ENCODE data around the gene RET.
"Not testable (repeated sequence)": the region's sequence is repeated elsewhere in the genome, so short reads cannot be mapped to it uniquely, and the experiment has no call there.

Gene RET

GRCh38 chr10:43079856-43080255 is 3.0 kb downstream of the RET start:
- DNase-seq, result no peak

- DNase-seq, result no peak
Observed at GRCh38 chr10:43082087-43082486, 5.2 kb downstream of the RET start.

GRCh38 chr10:43082746-43083145 is 5.9 kb downstream of the RET start:
- DNase-seq, result no peak

DNA sequence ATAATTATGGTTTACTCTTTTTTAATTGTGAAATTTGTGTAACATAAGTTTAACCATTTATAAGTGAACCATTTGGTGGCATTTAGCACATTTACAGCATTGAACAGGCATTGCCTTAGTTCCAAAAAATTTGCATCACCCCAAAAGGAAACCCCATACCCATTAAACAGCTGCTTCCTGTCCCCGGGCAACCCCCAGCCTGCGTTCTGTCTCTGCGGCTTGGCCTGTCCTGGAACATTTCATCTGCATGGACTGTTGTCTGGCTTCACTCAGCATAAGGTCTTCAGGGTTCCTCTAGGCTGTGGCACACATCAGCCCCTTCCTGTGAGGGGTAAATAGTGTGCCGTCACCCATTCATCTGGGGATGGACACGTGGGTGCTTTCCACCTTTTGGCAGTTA is 6.9 kb downstream of the RET start:
- no peak for DNase-seq

GRCh38 chr10:43084812-43085211 is 7.9 kb downstream of the RET start:
- no peak for DNase-seq

DNA sequence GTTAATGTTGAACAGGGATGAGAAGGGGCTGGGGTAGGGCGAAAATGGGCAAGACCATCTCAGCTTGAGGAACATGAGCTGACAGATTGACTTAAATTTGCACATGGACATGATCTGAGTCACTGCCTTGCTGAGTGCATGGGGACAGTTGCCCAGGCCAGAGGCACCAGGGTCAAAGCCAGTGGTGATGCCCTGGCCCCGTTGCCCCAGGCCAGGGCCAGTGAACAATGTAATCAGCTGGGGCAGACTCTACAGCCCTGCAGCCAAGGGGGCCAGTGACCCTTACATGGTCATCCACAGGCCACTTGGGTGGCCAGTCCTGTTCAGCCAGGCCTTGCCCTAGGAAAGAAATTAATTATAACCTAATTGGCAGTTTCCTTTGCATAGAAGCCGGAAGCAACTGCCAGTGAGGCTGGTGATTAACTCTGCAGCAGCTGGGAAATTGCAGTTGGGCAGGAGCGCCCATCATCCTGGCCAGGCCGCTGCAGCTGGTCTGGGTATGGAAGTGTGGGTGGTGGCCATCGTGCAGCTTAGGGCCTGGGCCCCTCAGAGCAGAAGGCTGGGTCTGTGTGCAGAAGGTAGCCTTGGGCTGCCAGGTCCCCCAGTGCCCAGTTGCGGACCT is 9.6 kb downstream of the RET start:
- DNase-seq, result no peak

- DNase-seq, result no peak
Observed at GRCh38 chr10:43089519-43089918, 12.7 kb downstream of the RET start.

DNA sequence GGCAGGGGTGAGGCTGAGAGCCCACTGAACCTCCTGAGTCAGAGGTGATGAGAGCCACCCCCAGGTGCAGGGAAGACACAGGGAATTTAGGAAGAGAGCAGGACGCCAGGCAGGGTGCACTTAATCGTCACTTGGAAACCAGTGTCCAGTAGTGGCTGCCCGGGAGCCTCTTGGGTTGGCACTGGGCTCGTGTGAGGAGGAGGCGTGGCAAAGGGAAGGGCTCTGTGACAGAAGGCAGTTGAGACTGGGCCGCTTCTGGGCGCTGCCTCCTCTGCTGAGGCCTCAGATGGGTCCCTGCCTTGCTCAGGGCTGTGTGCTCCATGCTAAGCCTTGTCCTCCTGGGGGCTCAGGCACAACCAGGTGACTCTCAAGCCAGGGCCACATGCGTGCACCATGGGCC is 13.3 kb downstream of the RET start:
- DNase-seq, result no peak

DNA sequence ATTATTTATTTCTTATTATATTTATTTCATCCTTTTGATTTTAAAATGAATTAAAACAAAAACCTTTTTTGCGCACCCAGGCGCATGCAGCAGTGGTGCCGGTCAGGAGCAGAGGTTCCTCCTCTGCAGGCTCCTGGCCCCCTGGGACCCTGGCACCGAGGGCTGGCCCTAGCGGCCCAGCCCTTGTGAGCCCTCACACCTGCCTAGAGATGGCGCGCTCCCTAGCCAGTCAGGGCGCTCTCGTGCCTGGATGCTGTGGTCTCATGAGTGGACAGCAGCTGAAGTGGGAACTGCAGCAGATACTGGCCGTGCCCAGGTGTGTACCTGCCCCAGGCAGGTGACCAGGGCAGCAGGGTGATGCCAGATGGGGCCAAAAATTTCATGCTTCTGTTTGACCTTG is 13.8 kb downstream of the RET start:
- DNase-seq, result no peak

- no peak for DNase-seq
Observed at GRCh38 chr10:43091846-43092245, 15.0 kb downstream of the RET start.

DNA sequence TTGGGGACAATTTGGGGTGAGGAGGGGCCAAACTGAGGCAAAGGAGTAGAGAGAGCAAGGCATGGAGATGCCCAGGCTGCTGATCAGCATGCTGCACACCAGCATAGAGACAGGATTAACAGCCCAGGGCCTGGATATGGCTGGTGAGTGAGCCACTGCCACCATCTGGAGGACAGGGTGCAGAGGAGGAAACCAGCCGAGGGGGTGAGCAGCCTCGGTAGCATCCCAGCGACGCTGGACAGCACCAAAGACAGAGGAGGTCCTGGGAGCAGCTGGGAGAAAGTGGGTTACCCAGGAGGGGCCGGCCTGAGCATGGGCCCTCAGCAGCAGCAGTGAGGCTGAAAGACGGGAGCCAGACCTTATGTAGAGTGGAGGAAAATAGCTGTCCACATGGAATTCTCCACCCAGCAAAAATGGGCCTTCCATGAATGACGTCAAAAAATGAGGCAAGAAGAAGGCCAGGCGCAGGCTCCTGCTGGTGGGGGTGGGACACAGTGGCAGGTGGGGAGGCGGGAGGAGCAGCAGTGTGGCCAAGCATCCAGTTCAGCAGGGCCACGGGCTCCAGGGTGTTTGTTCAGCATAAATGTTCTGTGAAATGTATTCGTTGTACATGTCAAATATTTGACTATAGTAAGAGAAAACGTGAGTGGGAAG is 16.7 kb downstream of the RET start:
- DNase-seq, result no peak

- no peak for DNase-seq
Observed at GRCh38 chr10:43094085-43094484, 17.2 kb downstream of the RET start.

DNA sequence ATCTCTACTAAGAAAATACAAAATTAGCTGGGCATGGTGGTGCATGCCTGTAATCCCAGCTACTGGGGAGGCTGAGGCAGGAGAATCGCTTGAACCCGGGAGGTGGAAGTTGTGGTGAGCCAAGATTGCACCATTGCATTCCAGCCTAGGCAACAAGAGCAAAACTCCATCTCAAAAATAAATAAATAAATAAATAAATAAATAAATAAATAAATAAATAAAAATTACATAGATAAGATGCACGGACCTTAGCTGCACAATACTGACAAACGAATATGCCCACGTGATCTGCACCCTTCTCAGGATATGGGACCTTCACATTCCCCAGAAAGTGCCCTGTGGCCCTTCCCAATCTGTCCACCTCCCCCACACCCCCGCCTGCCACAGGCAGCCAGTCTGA is 22.5 kb downstream of the RET start:
- not testable (repeated sequence) for DNase-seq

DNA sequence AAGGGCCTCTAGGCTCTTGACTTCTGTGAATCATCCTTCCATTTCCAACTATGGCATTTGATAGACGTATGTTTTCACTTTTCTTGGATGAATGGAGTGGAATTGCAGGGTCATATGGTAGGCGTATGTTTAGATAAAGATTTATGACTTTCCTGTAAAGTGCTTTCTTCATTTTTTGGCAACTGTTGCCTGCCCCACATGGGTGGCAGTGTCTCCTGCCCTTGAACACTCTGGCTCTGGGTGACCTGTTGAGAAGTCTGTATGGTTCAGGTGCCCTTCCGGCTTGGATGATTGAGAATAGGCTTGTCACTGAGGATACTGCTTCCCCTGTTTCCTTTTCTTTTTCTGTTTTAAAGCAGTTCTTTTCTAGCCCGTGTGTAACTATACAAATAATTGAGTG is 23.1 kb downstream of the RET start:
- no peak for DNase-seq

GRCh38 chr10:43100366-43100765 is 23.5 kb downstream of the RET start:
- no peak for DNase-seq

DNA sequence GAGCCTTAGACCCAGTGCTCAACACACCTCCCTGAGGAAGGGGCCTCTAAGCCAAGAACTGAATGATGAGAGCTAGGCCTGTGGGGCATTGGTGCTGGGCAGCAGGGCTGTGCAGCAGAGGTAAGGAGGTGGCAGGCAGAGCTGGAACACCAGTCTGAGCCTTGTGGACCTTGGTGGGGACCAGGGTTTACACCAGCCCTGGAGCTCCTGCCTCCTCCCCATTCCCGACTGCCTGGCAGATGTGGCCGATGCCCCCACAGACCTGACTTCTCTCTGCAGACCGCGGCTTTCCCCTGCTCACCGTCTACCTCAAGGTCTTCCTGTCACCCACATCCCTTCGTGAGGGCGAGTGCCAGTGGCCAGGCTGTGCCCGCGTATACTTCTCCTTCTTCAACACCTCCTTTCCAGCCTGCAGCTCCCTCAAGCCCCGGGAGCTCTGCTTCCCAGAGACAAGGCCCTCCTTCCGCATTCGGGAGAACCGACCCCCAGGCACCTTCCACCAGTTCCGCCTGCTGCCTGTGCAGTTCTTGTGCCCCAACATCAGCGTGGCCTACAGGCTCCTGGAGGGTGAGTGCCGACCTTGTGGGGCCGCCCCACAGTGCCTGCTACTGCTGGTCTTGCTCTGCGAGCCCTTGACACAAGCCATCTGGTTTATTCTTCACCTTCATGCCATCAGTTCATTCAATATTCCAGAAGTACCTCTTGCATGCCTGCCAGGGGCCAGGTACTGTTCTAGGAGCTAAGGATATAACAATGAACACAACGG is 25.4 kb downstream of the RET start:
- no peak for DNase-seq

DNA sequence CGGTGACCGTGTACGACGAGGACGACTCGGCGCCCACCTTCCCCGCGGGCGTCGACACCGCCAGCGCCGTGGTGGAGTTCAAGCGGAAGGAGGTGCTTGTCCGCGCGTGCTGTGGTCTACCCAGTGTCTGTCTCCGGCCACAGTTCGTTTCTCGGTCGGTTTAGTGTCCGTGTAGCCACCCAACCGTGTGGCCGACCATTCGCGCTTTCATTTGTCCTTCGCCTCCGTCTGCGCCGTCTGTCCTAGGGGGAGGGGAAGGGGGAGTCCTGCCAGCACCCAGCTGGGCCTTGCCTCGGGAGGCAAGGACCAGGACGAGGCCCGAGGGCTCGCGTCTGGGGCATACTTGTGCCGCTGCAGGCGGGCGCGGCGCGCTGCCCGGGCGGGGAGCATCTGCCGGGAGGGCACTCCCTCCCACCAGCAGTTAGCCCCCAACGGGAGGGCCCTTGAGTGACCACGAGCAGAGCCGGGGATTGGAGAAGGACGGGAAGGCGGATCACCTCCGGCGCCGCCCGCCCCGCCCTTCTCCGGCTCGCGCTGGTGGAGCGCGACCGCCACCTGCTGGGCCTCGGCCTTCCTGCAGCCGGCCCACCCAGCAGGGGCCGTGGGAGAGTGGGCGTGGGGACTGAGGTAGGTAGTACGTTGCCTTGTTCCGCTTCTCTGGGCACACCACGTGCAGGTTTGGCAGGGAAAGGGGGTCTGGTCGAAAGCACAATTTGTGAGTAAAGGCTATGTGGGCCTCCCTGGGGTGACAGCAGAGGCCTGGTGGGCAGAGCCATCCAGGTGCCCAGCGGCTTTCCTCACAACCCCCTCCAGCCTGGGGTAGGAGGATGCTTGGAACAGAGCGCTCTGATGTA is 28.5 kb downstream of the RET start:
- DNase-seq, result peak; percentile 67

DNA sequence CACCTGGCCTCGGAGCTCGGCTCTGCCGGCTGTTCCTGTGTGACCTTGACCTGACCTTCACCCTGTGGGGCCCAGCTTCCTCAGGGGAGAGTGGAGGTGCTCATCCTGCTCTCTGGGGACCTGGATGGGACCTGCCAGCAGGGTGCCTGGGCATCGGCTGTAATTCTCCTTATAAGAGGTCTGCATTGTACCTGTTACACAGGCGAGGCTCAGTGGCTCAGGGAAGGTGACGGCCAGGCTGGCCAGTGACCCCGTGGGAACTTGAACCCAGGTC is 29.0 kb downstream of the RET start:
- no peak for DNase-seq

GRCh38 chr10:43106256-43107091 is 29.6 kb downstream of the RET start:
- DNase-seq, result no peak

DNA sequence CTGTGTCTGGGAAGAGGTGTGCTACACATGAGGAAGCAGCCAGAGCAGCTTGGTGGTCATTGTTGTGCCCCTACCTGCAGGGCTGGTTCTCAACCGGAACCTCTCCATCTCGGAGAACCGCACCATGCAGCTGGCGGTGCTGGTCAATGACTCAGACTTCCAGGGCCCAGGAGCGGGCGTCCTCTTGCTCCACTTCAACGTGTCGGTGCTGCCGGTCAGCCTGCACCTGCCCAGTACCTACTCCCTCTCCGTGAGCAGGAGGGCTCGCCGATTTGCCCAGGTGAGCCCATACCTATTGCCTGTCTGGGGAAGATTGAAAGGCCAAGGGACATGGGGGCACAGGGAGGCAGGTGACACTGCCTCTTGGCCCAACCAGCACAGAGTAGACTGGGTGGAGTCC is 32.1 kb downstream of the RET start:
- no peak for DNase-seq

DNA sequence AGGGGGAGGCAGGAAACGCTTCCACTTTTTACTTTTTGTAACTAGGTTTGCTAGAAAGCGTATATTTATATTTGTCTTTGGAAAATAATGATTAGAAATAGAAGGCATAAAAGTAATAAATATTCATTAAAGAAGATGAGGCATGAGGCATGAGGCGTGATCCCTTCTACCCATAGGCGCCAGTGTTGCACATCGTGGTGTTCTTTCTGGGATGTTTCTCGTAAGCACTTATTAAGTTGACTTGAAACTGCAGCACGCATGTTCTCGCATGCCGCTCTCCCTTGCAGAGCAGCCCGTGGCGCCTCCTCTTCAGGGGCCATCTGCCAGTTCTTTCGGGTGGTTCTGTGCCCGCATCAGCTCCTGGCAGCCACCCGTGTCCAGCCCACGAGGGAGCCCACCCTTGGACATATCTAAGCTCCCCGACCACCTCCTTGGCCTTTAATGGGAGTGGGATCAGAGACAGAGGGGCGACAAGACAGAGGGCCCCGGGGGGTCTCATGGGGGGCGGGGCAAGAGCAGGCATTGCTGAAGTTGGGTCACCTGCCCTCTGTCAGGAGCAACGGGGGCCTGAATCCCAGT is 32.9 kb downstream of the RET start:
- no peak for DNase-seq

GRCh38 chr10:43110338-43111071 is 33.6 kb downstream of the RET start:
- no peak for DNase-seq
